H1 (cell line): ENCODE measurements around the gene PYY. TPM values are rescaled to one million over a fixed set of nuclear protein-coding genes. Genes with fewer than 3 reads are reported as not detected.

ENCODE experiments used
- CTCF ChIA-PET: fragments of 300-600 bp; sonication (Branson Sonifier 250); formaldehyde crosslinking; loops from one replicate; lab custom pipeline; 2021; ENCODE audit not compliant: partially characterized antibody; lab: Charles Lee
- POLR2A ChIA-PET: fragments of 300-600 bp; sonication (Branson Sonifier 250); formaldehyde crosslinking; loops from one replicate; lab custom pipeline; 2021; ENCODE audit warnings: inconsistent platforms; ENCODE audit not compliant: partially characterized antibody; lab: Charles Lee
- DNase-seq, 2 experiments: peaks; one replicate each; pipeline versions ENCODE4 v3.0.0 to v3.0.0-alpha.2; 2010 to 2022; ENCODE audit warnings: low spot score in 2 of 2, low read depth in 1 of 2, mixed read lengths in 1 of 2
- FAIRE-seq: peaks from 2 replicates; lab custom pipeline; 2011; peaks lifted over from hg19 to GRCh38; lab: Jason Lieb, UNC
- H2AFZ ChIP-seq: 2 replicates; pipeline ENCODE4 v1.8.1; 2012; ENCODE audit warnings: low read length, inconsistent platforms
- H2AK5ac ChIP-seq: 2 replicates; pipeline ENCODE4 v1.6.1; 2013; ENCODE audit warnings: low read depth, low read length
- H2BK120ac ChIP-seq: replicated peaks from 2 replicates; pipeline ENCODE3; 2013; ENCODE audit warnings: low read depth, low read length, inconsistent platforms
- H2BK12ac ChIP-seq: 2 replicates; pipeline ENCODE4 v1.6.1; 2013; ENCODE audit warnings: low read depth, low read length
- H2BK15ac ChIP-seq: 2 replicates; pipeline ENCODE4 v1.6.1; 2013; ENCODE audit warnings: low read length
- H2BK20ac ChIP-seq: 2 replicates; pipeline ENCODE4 v1.6.1; 2013; ENCODE audit warnings: low read length
- H2BK5ac ChIP-seq: 2 replicates; pipeline ENCODE4 v1.6.1; 2013; ENCODE audit warnings: low read depth, low read length
- H3K14ac ChIP-seq: 2 replicates; pipeline ENCODE4 v1.6.1; 2013; ENCODE audit warnings: inconsistent platforms; ENCODE audit not compliant: insufficient read length
- H3K18ac ChIP-seq: 2 replicates; pipeline ENCODE4 v1.6.1; 2013; ENCODE audit warnings: low read length; ENCODE audit errors: extremely low read depth
- H3K23ac ChIP-seq: 2 replicates; pipeline ENCODE4 v1.6.1; 2013; ENCODE audit warnings: inconsistent platforms; ENCODE audit not compliant: insufficient read length
- H3K23me2 ChIP-seq: 2 replicates; pipeline ENCODE4 v1.6.1; 2013; ENCODE audit warnings: low read depth, low read length
- H3K27ac ChIP-seq: 2 replicates; pipeline ENCODE4 v1.6.1; 2011; ENCODE audit warnings: low read depth, low read length, inconsistent platforms
- H3K27me3 ChIP-seq, 4 experiments: replicated peaks in 1 of 4; 1 replicate in 1 of 4; 2 replicates in 3 of 4; pipeline versions ENCODE4 v1.6.1 to v1.8.1; 2011 to 2013; ENCODE audit warnings: low read length in 3 of 4, mild to moderate bottlenecking in 3 of 4, inconsistent platforms in 2 of 4, mixed read lengths in 2 of 4, moderate library complexity in 1 of 4; ENCODE audit not compliant: control insufficient read depth in 3 of 4, insufficient read depth in 3 of 4; ENCODE audit errors: extremely low read depth in 1 of 4
- H3K36me3 ChIP-seq, 4 experiments: 2 replicates each; pipeline versions ENCODE4 v1.6.1 to v1.8.1; 2011 to 2013; ENCODE audit warnings: mild to moderate bottlenecking in 4 of 4, low read length in 3 of 4, moderate library complexity in 2 of 4, control low read depth in 1 of 4, inconsistent platforms in 1 of 4; ENCODE audit not compliant: insufficient read depth in 4 of 4, control insufficient read depth in 2 of 4
- H3K4ac ChIP-seq: replicated peaks from 2 replicates; pipeline ENCODE3; 2013; ENCODE audit warnings: low read length, low read depth, mixed read lengths, inconsistent platforms; ENCODE audit not compliant: insufficient read length
- H3K4me1 ChIP-seq, 4 experiments: replicated peaks in 1 of 4; 1 replicate in 1 of 4; 2 replicates in 3 of 4; pipeline versions ENCODE4 v1.6.1 to v1.8.1; 2011 to 2013; ENCODE audit warnings: low read length in 3 of 4, inconsistent platforms in 2 of 4, mixed read lengths in 1 of 4; ENCODE audit not compliant: insufficient read depth in 4 of 4, control insufficient read depth in 3 of 4
- H3K4me2 ChIP-seq, 2 experiments: 2 replicates each; pipeline versions ENCODE4 v1.6.1 to v1.8.1; 2011 to 2013; ENCODE audit warnings: low read depth in 2 of 2, low read length in 2 of 2, control low read depth in 1 of 2, inconsistent platforms in 1 of 2, mild to moderate bottlenecking in 1 of 2; ENCODE audit not compliant: insufficient read depth in 1 of 2
- H3K4me3 ChIP-seq, 4 experiments: fragments of 200-600, 300-600 bp in 1 of 4; sonication (generic), shearing (Covaris generic), sonication (Bioruptor Twin) in 1 of 4; 2 replicates each; pipeline versions ENCODE4 v1.5.1 to v1.8.1; 2011 to 2016; ENCODE audit warnings: low read length in 4 of 4, low read depth in 3 of 4, control low read depth in 2 of 4, inconsistent platforms in 2 of 4, mild to moderate bottlenecking in 2 of 4, mixed read lengths in 1 of 4, moderate library complexity in 1 of 4; ENCODE audit not compliant: insufficient read depth in 2 of 4; ENCODE audit errors: extremely low read depth in 1 of 4
- H3K56ac ChIP-seq: replicated peaks from 2 replicates; pipeline ENCODE3; 2013; ENCODE audit warnings: low read depth, mild to moderate bottlenecking, mixed read lengths, low read length, inconsistent platforms; ENCODE audit not compliant: insufficient read length
- H3K79me1 ChIP-seq: 2 replicates; pipeline ENCODE4 v1.6.1; 2013; ENCODE audit warnings: low read depth, low read length, control low read depth
- H3K79me2 ChIP-seq, 2 experiments: 2 replicates each; pipeline versions ENCODE4 v1.6.1 to v1.8.1; 2012 to 2013; ENCODE audit warnings: low read length in 2 of 2, mild to moderate bottlenecking in 2 of 2, inconsistent platforms in 1 of 2; ENCODE audit not compliant: insufficient read depth in 2 of 2, control insufficient read depth in 1 of 2
- H3K9ac ChIP-seq, 4 experiments: replicated peaks in 1 of 4; 1 replicate in 1 of 4; 2 replicates in 3 of 4; pipeline versions ENCODE4 v1.6.1 to v1.8.1; 2011 to 2013; ENCODE audit warnings: low read depth in 3 of 4, low read length in 3 of 4, control low read depth in 2 of 4, mild to moderate bottlenecking in 2 of 4, moderate library complexity in 2 of 4, inconsistent platforms in 1 of 4; ENCODE audit errors: extremely low read depth in 1 of 4
- H3K9me3 ChIP-seq, 2 experiments: 2 replicates each; pipeline versions ENCODE4 v1.6.1 to v1.8.1; 2012 to 2013; ENCODE audit warnings: mild to moderate bottlenecking in 2 of 2, moderate library complexity in 2 of 2, control low read depth in 1 of 2, inconsistent platforms in 1 of 2, low read depth in 1 of 2, low read length in 1 of 2, mixed read lengths in 1 of 2; ENCODE audit not compliant: insufficient read depth in 2 of 2
- H4K20me1 ChIP-seq, 2 experiments: replicated peaks in 1 of 2; 2 replicates each; pipeline versions ENCODE3 to v1.8.1; 2011 to 2013; ENCODE audit warnings: inconsistent platforms in 2 of 2, low read length in 2 of 2, mild to moderate bottlenecking in 1 of 2; ENCODE audit not compliant: insufficient read depth in 2 of 2, control insufficient read depth in 1 of 2
- H4K5ac ChIP-seq: 2 replicates; pipeline ENCODE4 v1.6.1; 2013; ENCODE audit warnings: low read length, low read depth, mixed read lengths, inconsistent platforms; ENCODE audit not compliant: insufficient read length
- H4K8ac ChIP-seq: 2 replicates; pipeline ENCODE4 v1.8.0; 2013; ENCODE audit warnings: mild to moderate bottlenecking, moderate library complexity, low read length, inconsistent platforms; ENCODE audit not compliant: insufficient read depth; ENCODE audit errors: extremely low read depth
- H4K91ac ChIP-seq: replicated peaks from 2 replicates; pipeline ENCODE3; 2013; ENCODE audit warnings: low read length, mixed read lengths, inconsistent platforms; ENCODE audit not compliant: insufficient read length
- CHD2 ChIP-seq: IDR thresholded peaks from 2 replicates; pipeline ENCODE4 v1.6.1; 2012; ENCODE audit warnings: low read length, improper control_type of control experiment
- CTBP2 ChIP-seq: IDR thresholded peaks from 2 replicates; pipeline ENCODE4 v1.7.0; 2011; ENCODE audit warnings: borderline replicate concordance, mild to moderate bottlenecking, moderate library complexity, mixed read lengths, low read length; ENCODE audit not compliant: insufficient read depth, insufficient read length
- MAFK ChIP-seq: IDR thresholded peaks from 2 replicates; pipeline ENCODE4 v1.6.1; 2012; ENCODE audit warnings: low read depth, mild to moderate bottlenecking, improper control_type of control experiment, low read length
- SAP30 ChIP-seq: fragments of 300-600 bp; sonication (generic); IDR thresholded peaks from 2 replicates; pipeline ENCODE4 v1.7.1; 2012; ENCODE audit warnings: low read length, moderate library complexity, mild to moderate bottlenecking, inconsistent platforms; ENCODE audit not compliant: insufficient read depth, insufficient replicate concordance
- WGBS, 2 experiments: shearing (Covaris generic) in 1 of 2; methylation state at CpG; one replicate each; pipeline versions ENCODE4 v1.1.6 to v1.1.7; 2013 to 2015; ENCODE audit warnings: low lambda C conversion rate in 2 of 2, mixed read lengths in 2 of 2, inconsistent platforms in 1 of 2, low coverage in 1 of 2, missing lambda C conversion rate in 1 of 2; ENCODE audit not compliant: insufficient replicate concordance in 2 of 2, insufficient coverage in 1 of 2, insufficient read length in 1 of 2; ENCODE audit errors: extremely low coverage in 1 of 2, missing lambda C conversion rate in 1 of 2; 5-methylcytosine and 5-hydroxymethylcytosine counted together
- polyA plus RNA-seq, 7 experiments: library from polyadenylated mRNA; depleted of rRNA in 3 of 7; stranded (reverse) in 5 of 7; unstranded in 2 of 7; fragments of >200 nt in 5 of 7; fragments of 200-250 nt in 2 of 7; gene quantifications; 1 replicate in 5 of 7; 2 replicates in 1 of 7; 4 replicates in 1 of 7; pipeline versions ENCODE4 v1.2.1 to v1.2.3, GENCODE V29; 2011 to 2013; ENCODE audit warnings: missing spikeins in 2 of 7, mixed read lengths in 2 of 7
- total RNA-seq: library from RNA; stranded (reverse); fragmentation: NEBNext Ultra II Directional; extraction: Animal tissue kit (Norgen Biotek cat#: 25700); gene quantifications from 2 replicates; pipeline ENCODE4 v1.2.1, GENCODE V29; 2021

PYY gene
- total and polyA plus RNA-seq, 2 of the 8 experiments (the other 6 are each of a cell fraction or from before 2014, with no cell fraction given), result 0.93 to 3.4 TPM

DNA sequence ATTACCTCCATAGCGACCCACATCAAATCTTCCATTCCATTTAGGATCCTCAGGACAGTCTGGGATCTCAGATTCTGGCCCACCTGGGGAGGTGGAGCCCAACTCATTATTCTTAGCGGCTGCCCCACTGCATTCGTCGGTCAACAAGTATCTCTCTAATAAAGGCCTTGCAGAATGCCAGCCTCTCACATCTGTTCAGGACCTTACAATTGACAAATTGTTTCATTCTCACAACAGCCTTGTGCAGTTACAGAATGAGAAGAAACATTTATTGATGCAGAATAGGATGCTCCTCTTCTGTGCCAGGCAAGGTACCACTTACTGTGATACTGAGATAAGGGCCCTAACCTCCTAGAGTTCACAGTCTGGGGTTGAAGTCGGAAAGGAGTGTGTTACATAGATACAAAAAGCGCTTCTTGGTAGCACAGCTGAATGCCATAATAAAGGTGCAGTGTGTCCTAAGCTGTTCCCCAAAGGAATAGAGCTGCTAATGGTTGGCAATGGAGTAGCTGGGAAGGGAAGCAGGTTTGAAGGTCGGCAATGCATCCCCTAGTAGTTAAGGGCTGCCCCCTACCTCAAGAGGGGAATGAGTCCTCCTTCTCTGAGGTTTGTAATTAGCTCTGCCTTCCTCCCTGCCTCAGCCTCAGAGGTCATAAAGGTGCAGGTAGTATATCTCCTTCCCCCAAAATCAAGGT, 44.1 kb downstream of the PYY start:
- Histone ChIP-seq H3K23me2 (peaks cover 27% of the 10 kb centered on the region), H3K56ac (no peak overlapping the region), H3K36me3 (no peaks in the 10 kb centered on the region; a peak in 1 of 8 replicates), H3K4me3 (no peak overlapping the region), H2BK15ac (no peak overlapping the region), H4K5ac (no peak overlapping the region), H3K79me2 (no peaks in the 10 kb centered on the region), H2AK5ac (0 out of 2 replicates have a peak overlapping the region, but pooled peaks have one; percentile 82), H2BK20ac (no peak overlapping the region), H2AFZ (no peak overlapping the region), H3K23ac (no peak overlapping the region), H3K9ac (no peak overlapping the region), H4K8ac (no peak overlapping the region), H3K9me3 (no peaks in the 10 kb centered on the region), H2BK12ac (no peak overlapping the region), H3K14ac (no peak overlapping the region), H2BK5ac (no peak overlapping the region), H3K4me1 (peaks cover 4 to 18% (median 14%) of the 10 kb centered on the region in 4 experiments), H4K91ac (no peak overlapping the region), H3K27me3 (peaks cover 0 to 17% (median 14%) of the 10 kb centered on the region in 4 experiments; a peak in 4 of 7 replicates), H3K79me1 (no peaks in the 10 kb centered on the region), H3K27ac (no peak overlapping the region), H3K4me2 (no peak overlapping the region), H3K4ac (no peak overlapping the region), H2BK120ac (no peak overlapping the region), H3K18ac (no peak overlapping the region), H4K20me1 (peaks cover 0 to 7% of the 10 kb centered on the region in 2 experiments)
- 68% methylated on average over 7 of the region's 7 CpGs; no CpG with 5 or more reads in 1 of the 2 experiments for WGBS, 2 experiments
- TF ChIP-seq SAP30, result no peak
- no peak for TF ChIP-seq CHD2
- TF ChIP-seq MAFK, result no peak
- no peak for TF ChIP-seq CTBP2
- CTCF ChIA-PET, result interaction anchor here (0.6 to 25.8 kb wide), 35 partner anchors 8 to 235 kb away, joined by 3 to 403 read pairs (median 7); partner anchors contain the start of genes CD300LG, DUSP3, NAGS and PPY
- DNase-seq (no peak), FAIRE-seq (no peak)
- POLR2A ChIA-PET, result interaction anchor here (0.6 to 1.0 kb wide), 5 partner anchors 33 to 224 kb away, joined by 3 to 5 read pairs (median 3); partner anchors contain the start of gene PYY
